Panc1 (cell line): ENCODE results near the gene CDH16.

Experiments used
- POLR2AphosphoS5 ChIP-seq: IDR thresholded peaks from 2 replicates; pipeline ENCODE4 v1.6.1; 2012; ENCODE audit warnings: mild to moderate bottlenecking, low read depth, low read length, moderate library complexity
- SIN3A ChIP-seq: IDR thresholded peaks from 2 replicates; pipeline ENCODE4 v1.6.1; 2012; ENCODE audit warnings: low read depth, mild to moderate bottlenecking, low read length, moderate library complexity, borderline replicate concordance; ENCODE audit not compliant: insufficient read depth
- TCF7L2 ChIP-seq: IDR thresholded peaks from 2 replicates; pipeline ENCODE4 v1.6.1; 2011; ENCODE audit warnings: mild to moderate bottlenecking, low read depth, low read length, inconsistent platforms
- TF ChIP-seq, protein P1 (sequence below): fragments of 450-650 bp; IDR thresholded peaks from 2 replicates; pipeline ENCODE4 v1.5.1; 2017; ENCODE audit warnings: mild to moderate bottlenecking
- TF ChIP-seq, protein P2 (sequence below), 2 experiments: IDR thresholded peaks; 2 replicates each; pipeline ENCODE4 v1.6.1; 2011 to 2012; ENCODE audit warnings: low read depth in 2 of 2, control low read depth in 1 of 2, low read length in 1 of 2, mild to moderate bottlenecking in 1 of 2, moderate library complexity in 1 of 2; ENCODE audit not compliant: insufficient read depth in 1 of 2

DNA sequence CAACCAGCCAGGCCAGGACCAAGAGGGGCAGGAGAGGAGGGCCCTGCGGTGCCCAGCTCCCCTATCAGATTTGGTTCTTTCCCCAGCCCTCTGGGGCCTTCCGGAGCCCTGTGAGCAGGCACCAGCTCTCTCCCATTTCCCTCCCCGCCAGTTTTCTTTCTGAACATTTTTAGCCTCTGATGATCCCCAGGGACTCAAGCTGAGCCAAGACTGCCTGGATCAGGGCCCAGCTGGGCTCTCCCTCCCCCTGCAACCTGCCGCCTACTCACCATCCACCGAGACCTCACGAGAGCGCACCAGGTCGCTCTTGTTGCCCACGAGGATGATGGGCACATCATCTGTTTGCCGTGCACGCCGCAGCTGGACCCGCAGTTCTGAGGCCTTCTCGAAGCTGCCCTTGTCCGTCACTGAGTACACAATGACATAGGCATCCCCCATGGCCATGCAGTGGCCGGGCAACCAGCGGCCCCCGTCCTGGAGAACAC lies 4.6 kb upstream of the CDH16 start:
- TF ChIP-seq POLR2AphosphoS5 (no peak), TCF7L2 (no peak), SIN3A (no peak)
- TF ChIP-seq, protein P1, sequence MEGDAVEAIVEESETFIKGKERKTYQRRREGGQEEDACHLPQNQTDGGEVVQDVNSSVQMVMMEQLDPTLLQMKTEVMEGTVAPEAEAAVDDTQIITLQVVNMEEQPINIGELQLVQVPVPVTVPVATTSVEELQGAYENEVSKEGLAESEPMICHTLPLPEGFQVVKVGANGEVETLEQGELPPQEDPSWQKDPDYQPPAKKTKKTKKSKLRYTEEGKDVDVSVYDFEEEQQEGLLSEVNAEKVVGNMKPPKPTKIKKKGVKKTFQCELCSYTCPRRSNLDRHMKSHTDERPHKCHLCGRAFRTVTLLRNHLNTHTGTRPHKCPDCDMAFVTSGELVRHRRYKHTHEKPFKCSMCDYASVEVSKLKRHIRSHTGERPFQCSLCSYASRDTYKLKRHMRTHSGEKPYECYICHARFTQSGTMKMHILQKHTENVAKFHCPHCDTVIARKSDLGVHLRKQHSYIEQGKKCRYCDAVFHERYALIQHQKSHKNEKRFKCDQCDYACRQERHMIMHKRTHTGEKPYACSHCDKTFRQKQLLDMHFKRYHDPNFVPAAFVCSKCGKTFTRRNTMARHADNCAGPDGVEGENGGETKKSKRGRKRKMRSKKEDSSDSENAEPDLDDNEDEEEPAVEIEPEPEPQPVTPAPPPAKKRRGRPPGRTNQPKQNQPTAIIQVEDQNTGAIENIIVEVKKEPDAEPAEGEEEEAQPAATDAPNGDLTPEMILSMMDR: no peak
- TF ChIP-seq, protein P2, sequence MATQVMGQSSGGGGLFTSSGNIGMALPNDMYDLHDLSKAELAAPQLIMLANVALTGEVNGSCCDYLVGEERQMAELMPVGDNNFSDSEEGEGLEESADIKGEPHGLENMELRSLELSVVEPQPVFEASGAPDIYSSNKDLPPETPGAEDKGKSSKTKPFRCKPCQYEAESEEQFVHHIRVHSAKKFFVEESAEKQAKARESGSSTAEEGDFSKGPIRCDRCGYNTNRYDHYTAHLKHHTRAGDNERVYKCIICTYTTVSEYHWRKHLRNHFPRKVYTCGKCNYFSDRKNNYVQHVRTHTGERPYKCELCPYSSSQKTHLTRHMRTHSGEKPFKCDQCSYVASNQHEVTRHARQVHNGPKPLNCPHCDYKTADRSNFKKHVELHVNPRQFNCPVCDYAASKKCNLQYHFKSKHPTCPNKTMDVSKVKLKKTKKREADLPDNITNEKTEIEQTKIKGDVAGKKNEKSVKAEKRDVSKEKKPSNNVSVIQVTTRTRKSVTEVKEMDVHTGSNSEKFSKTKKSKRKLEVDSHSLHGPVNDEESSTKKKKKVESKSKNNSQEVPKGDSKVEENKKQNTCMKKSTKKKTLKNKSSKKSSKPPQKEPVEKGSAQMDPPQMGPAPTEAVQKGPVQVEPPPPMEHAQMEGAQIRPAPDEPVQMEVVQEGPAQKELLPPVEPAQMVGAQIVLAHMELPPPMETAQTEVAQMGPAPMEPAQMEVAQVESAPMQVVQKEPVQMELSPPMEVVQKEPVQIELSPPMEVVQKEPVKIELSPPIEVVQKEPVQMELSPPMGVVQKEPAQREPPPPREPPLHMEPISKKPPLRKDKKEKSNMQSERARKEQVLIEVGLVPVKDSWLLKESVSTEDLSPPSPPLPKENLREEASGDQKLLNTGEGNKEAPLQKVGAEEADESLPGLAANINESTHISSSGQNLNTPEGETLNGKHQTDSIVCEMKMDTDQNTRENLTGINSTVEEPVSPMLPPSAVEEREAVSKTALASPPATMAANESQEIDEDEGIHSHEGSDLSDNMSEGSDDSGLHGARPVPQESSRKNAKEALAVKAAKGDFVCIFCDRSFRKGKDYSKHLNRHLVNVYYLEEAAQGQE (IDR thresholded peaks at IDR 0.05; ENCODE audit: insufficient read depth in 1 of 2, low read depth in 2 of 2, low read length in 1 of 2): no peak
